OCI-M1 (cell line): Measurements from ENCODE around the gene ZNF778.

ENCODE experiments used
- DNase-seq: peaks from one replicate; lab custom pipeline; 2025; lab: John Stamatoyannopoulos, UW

The ZNF778 gene

GRCh38 chr16:89277641-89278341, 60.3 kb downstream of the ZNF778 start:
- DNase-seq, result no peak

- DNase-seq, result no peak
These were observed 61.1 kb downstream of the ZNF778 start for GRCh38 chr16:89278441-89279240.

GRCh38 chr16:89279666-89280481, 62.4 kb downstream of the ZNF778 start:
- DNase-seq, result no peak

- no peak for DNase-seq
These were observed 63.2 kb downstream of the ZNF778 start for GRCh38 chr16:89280546-89281188.

- DNase-seq, result no peak
These were observed 63.7 kb downstream of the ZNF778 start for GRCh38 chr16:89281189-89281577.

GRCh38 chr16:89281829-89282228, 64.3 kb downstream of the ZNF778 start:
- no peak for DNase-seq

- no peak for DNase-seq
These were observed 65.0 kb downstream of the ZNF778 start for GRCh38 chr16:89282523-89282922.

GRCh38 chr16:89283449-89283848, 65.9 kb downstream of the ZNF778 start:
- no peak for DNase-seq

GRCh38 chr16:89285381-89285780, 67.9 kb downstream of the ZNF778 start:
- no peak for DNase-seq

GRCh38 chr16:89286096-89286495, 68.6 kb downstream of the ZNF778 start:
- no peak for DNase-seq
